GM12872 (cell line): ENCODE data around the gene JOSD2.

ENCODE experiments used
- TF ChIP-seq, protein P1 (sequence below): IDR thresholded peaks from 3 replicates; pipeline ENCODE4 v1.5.1; 2011; ENCODE audit warnings: low read depth, mild to moderate bottlenecking, low read length, moderate library complexity; ENCODE audit not compliant: insufficient read depth

The JOSD2 gene

DNA sequence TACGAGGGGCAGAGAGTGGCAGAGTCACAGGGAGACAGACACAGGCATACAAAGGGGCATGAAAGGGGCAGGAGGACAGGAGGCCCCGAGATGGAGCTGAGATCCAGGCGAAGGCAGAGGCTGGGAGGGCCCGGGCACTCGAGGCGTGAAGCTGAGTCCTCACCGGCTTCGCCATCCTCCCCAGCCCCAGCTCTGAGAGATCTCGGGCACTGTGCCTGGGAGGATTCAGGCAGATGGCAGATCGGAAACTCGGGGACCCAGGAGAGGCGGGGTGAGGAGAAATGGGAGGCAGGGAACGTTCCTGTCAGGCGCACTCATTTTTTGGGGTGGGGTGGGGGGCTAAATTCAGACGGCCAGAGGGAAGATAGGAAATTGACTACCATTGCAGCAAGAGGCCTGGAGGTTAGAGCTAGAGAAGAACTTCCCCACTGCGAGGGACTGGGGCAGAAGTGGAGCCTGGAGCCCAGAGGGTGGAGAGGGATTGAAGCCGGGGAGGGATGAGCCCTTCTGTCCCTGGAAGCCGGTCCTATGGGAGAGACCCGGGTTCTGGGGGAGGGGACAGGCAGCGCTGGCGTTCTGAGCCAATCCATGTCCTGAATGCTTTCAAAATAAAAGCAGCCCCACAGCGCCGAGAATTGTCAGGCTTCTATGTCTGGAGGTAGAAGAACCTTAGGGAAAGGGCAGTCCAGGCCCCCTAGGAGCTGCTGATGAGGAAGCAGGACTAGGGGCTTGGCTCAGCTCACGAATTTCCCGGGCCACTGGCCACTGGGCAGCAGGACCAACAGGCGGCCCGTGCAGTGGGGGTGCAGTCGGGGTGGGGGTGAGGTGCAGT lies 44.7 kb upstream of the JOSD2 start:
- TF ChIP-seq, protein P1, sequence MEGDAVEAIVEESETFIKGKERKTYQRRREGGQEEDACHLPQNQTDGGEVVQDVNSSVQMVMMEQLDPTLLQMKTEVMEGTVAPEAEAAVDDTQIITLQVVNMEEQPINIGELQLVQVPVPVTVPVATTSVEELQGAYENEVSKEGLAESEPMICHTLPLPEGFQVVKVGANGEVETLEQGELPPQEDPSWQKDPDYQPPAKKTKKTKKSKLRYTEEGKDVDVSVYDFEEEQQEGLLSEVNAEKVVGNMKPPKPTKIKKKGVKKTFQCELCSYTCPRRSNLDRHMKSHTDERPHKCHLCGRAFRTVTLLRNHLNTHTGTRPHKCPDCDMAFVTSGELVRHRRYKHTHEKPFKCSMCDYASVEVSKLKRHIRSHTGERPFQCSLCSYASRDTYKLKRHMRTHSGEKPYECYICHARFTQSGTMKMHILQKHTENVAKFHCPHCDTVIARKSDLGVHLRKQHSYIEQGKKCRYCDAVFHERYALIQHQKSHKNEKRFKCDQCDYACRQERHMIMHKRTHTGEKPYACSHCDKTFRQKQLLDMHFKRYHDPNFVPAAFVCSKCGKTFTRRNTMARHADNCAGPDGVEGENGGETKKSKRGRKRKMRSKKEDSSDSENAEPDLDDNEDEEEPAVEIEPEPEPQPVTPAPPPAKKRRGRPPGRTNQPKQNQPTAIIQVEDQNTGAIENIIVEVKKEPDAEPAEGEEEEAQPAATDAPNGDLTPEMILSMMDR, result no peak

DNA sequence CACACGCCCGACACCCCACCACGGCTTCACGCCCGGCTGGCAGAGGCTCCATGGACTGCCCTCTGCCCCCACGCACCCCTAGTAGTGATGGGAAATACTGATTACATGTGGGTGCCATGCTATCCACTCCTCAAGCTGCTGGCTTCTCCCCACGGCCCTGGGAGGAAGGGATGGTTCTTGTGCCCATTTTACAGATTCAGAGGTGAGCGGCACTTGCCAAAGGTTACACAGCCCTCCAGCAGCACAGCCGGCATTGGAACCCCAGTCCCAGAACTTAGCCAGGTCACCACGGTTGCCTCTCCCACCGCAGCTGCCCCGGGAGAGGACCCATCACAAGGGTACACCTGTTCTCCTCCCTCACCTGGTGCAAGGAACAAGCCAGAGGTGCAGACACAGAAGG lies 44.0 kb upstream of the JOSD2 start:
- TF ChIP-seq, protein P1, result no peak

DNA sequence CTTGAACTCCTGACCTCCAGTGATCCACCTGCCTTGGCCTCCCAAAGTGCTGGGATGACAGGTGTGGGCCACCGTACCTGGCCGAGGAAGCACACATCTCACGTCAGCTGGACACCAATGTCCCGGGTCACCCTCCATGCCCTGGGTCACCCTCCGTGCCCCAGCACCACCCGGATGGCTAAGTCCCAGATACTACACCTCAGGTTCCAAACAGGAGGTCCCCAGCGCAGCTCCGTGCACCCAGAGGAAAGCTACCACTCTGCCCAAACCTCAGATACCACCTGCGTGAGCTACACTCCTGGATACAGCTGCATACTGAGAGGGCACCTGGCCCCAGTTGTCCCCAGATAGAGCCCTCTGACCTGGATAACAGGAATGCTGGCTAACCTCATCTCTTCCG lies 43.2 kb upstream of the JOSD2 start:
- TF ChIP-seq, protein P1, result no peak

DNA sequence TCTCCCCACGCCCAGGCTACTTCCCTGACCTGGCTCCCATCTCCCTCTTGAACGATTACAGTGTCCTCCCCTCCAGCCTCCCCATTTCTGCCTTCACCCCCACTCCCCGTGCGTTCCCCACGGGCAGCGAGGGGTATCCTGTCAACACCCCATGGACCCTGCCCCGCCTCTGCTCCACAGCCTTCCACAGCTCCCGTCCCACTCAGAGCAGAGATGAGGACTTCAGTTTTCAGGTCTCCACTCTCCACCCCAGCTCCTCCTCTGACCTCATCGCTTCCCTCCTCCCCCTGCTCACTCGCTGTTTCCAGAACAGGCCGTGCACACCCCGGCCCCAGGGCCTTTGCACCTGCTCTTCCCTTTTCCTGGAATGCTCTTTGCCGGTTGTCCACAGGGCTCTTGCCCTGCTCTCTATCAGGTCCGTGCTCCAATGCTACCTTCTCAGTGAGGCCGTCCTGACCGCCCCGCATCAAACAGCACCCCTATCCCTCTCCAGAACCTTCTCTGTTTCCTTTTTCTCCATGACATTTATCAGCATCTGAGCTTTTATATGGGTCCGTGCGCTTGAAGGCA lies 42.2 kb upstream of the JOSD2 start:
- TF ChIP-seq, protein P1, result no peak

DNA sequence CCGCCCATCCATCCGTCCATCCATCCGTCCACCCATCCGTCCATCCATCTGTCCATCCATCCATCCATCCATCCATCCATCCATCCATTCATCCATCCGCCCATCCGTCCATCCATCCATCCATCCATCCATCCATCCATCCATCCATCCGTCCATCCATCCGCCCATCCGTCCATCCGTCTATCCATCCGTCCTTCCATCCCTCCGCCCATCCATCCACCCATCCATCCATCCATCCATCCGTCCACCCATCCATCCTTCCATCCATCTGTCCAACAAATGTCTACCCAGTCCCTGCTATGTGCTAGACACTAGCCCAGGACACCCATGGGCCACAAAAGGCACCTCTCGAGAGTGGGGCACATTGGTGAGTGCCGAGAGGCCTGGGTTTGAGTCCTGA lies 41.5 kb upstream of the JOSD2 start:
- TF ChIP-seq, protein P1, result no peak

DNA sequence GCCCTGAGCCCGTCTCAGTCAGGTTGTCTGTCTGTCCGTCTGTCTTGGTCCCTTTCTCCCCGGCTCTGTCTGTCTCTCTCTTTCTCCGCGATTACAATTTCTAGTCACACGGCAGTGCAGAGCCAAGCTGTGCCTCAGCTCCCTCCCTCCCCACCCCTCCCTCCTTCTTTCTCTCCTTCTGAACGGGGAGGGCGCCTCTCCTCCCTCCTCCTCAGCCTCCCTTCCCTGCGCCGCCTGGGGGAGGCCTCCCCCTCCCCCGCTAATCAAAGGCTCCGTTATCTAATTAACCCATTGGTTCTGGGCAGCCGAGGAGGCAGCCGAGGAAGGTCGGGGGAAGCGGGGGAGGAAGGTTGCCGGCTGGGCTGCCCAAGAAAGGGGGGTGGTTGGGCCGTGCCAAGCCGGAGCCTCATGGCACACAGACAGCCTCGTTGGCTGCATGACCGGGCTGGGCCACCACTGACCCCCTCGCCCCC lies 40.8 kb upstream of the JOSD2 start:
- TF ChIP-seq, protein P1, result no peak

DNA sequence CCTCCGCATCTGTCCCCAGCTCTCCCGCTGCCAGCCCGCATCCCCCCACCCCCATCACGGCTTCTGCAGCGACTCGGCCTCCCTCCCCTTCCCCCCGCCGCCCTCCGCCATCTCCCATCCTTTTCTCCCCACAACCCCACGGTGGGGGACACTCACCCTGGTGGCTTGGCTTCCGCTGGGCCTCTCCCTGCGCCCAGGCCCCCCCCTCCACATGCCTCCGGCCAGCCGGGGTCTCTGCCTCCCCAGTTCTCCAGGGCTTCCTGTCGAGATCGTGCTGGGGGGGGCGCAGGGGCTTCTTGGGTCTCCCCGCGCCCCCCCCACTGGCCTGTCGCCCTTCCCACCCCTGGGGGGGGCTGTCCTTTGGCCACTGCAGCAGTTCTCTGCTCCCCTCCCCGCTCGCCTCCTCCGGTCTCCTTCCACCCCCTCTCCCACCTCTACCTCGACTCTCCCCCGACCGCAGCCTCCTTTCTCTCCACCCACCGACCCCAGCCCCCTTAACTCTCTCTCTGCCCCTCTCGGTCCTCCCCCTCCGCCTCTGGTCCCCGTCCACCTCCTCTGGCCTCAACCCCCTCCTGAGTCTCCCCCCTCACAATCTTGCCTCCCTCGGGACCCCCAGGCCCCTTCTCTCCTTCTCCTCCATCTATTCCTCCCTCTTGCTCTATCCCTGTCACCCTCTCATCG lies 40.2 kb upstream of the JOSD2 start:
- TF ChIP-seq, protein P1, result no peak
